Effector memory CD4-positive, alpha-beta T cell (primary cell): Measurements from ENCODE around the gene ATP8A1.
"Not testable (repeated sequence)": the region's sequence is repeated elsewhere in the genome, so short reads cannot be mapped to it uniquely, and the experiment has no call there.

Experiments used
- DNase-seq, 3 donors: peaks; one replicate each; pipeline ENCODE4 v3.0.0-alpha.2; 2020
- H3K27ac ChIP-seq: 2 replicates; pipeline ENCODE4 v1.7.0; 2013; ENCODE audit warnings: mild to moderate bottlenecking, low read length, moderate library complexity; ENCODE audit not compliant: insufficient read depth, poor library complexity, severe bottlenecking
- H3K27me3 ChIP-seq: replicated peaks from 2 replicates; pipeline ENCODE4 v1.7.0; 2013; ENCODE audit warnings: mild to moderate bottlenecking, low read length; ENCODE audit not compliant: insufficient read depth, control insufficient read depth, poor library complexity, severe bottlenecking
- H3K36me3 ChIP-seq: 2 replicates; pipeline ENCODE4 v1.7.0; 2013; ENCODE audit warnings: mild to moderate bottlenecking, low read length, moderate library complexity; ENCODE audit not compliant: control insufficient read depth, insufficient read depth
- H3K4me1 ChIP-seq: 2 replicates; pipeline ENCODE4 v1.7.0; 2013; ENCODE audit warnings: low read length, mild to moderate bottlenecking; ENCODE audit not compliant: control insufficient read depth, insufficient read depth, poor library complexity, severe bottlenecking
- H3K4me3 ChIP-seq: 2 replicates; pipeline ENCODE4 v1.7.0; 2013; ENCODE audit warnings: low read length, low read depth, mild to moderate bottlenecking; ENCODE audit not compliant: insufficient read depth, poor library complexity, severe bottlenecking
- H3K9me3 ChIP-seq: 2 replicates; pipeline ENCODE4 v1.7.0; 2013; ENCODE audit warnings: mild to moderate bottlenecking, low read length, moderate library complexity; ENCODE audit not compliant: control insufficient read depth

ATP8A1 gene

DNA sequence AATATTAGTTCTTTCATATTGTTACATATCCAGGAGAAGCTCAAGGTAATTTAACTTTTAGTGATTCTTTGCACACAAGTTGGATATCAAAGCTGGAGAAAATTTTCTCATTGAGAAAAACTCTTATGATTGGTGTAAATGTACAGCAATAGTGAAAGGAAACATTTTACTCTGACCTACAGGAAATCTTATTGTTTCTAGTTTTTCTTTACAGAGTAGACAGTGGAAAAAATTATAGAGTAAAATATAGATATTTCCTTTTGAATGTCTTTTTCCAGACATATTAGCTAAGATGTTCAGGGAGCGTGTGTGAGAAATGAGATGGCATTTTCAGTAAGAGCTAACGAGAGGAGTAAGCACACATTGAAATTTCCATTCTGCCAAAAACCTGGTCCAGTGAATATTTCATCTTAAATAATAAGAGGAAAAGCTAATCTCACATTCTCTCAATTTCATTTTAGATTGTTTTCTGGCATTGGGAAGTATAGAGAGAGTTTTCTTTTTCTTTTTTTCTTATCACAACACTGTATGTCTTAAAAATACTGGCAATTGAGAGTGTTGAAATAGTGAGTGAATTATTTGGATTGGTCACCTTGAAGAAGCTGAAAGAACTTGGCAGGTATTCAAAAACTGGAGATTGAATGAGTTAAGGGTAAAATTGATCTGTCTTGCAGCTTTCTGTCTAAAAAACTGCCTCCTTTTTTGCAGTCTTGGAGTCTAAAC lies 15.6 kb upstream of the ATP8A1 start:
- no peak overlapping the region for H3K27ac ChIP-seq
- H3K9me3 ChIP-seq = no peaks in the 10 kb centered on the region
- H3K4me1 ChIP-seq = peaks cover 10% of the 10 kb centered on the region
- no peaks in the 10 kb centered on the region for H3K36me3 ChIP-seq
- no peak overlapping the region for H3K4me3 ChIP-seq
- DNase-seq = no peak
- no peaks in the 10 kb centered on the region for H3K27me3 ChIP-seq

DNA sequence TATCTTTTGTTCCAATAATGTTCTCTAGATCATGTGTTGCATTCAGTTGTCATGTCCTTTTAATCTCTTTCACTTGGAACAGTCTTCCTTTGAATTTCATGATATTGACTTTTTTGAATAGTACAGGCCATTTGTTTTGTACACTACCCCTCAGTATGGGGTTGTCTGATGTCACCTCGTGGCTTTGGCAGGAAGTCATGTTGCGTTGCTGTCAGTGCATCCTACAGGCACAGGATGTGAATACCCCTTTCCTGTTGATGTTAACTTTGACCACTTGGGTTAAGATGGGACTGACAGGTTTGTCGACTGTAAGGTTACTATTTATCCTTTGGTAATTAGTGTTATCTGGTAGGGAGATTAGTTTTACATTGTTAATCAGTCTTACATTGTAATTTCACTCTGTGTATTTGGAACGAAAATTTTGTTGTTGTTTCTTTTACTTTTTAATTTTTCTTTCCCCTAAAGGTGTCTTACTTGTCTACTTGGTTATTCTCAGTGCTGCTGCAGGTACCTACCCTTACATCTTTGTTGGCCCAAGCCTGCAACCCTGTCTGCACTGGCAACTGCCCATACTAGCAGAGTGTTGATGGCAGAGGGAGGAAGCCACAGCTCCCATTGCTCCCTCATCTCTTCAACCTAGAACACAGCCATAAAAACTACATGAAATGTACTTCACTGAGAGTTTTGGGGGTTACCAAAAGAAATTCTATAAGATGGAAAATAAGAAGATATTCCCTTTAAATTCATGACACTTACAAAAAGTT lies 14.7 kb upstream of the ATP8A1 start:
- H3K4me3 ChIP-seq = no peak overlapping the region
- H3K36me3 ChIP-seq = no peaks in the 10 kb centered on the region
- DNase-seq = peak in 1 of 3 donors; percentile 56
- H3K27me3 ChIP-seq = no peaks in the 10 kb centered on the region
- H3K9me3 ChIP-seq = no peaks in the 10 kb centered on the region
- peaks cover 10% of the 10 kb centered on the region for H3K4me1 ChIP-seq
- no peak overlapping the region for H3K27ac ChIP-seq

DNA sequence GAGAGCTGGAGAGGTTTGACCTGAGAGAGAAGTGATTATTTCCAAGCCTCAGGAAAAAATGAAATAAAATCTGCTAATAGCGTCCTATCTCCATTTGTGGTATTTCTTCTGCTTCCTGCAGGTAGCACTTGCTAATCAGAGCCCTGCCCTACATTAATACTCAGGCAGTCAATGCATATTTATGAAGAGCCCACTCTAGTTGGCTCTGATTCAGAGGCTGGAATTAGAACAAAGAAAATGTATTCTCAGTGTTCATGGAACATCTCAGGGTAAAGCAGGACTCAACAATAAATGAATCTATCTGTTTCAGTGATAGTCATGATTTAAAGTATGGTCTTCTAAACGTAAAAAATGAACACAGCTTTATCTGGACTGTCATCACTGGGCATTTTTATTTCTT lies 1.4 kb upstream of the ATP8A1 start:
- Histone ChIP-seq H3K4me3 (no peak overlapping the region), H3K27me3 (no peaks in the 10 kb centered on the region), H3K27ac (no peak overlapping the region), H3K9me3 (no peaks in the 10 kb centered on the region), H3K36me3 (no peaks in the 10 kb centered on the region), H3K4me1 (peaks cover 13% of the 10 kb centered on the region)
- no peak for DNase-seq

DNA sequence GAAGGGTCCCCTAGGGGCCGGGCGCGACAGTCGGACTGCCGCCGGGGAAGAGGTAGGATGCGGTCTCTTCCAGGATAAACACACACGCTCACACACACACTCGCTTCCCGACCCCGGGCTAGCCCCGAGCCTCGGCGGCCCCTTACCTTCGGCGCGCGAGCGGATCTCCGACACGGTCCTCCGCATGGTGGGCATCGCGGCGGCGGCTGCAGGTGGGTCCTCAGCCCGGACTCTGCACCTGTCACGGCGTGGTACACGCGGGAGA lies 294 bp downstream of the ATP8A1 start:
- Histone ChIP-seq H3K36me3 (no peaks in the 10 kb centered on the region), H3K27me3 (no peaks in the 10 kb centered on the region), H3K27ac (peak overlapping the region; percentile 65), H3K9me3 (no peaks in the 10 kb centered on the region), H3K4me1 (peaks cover 13% of the 10 kb centered on the region), H3K4me3 (peak overlapping the region; percentile 96)
- DNase-seq = no peak

DNA sequence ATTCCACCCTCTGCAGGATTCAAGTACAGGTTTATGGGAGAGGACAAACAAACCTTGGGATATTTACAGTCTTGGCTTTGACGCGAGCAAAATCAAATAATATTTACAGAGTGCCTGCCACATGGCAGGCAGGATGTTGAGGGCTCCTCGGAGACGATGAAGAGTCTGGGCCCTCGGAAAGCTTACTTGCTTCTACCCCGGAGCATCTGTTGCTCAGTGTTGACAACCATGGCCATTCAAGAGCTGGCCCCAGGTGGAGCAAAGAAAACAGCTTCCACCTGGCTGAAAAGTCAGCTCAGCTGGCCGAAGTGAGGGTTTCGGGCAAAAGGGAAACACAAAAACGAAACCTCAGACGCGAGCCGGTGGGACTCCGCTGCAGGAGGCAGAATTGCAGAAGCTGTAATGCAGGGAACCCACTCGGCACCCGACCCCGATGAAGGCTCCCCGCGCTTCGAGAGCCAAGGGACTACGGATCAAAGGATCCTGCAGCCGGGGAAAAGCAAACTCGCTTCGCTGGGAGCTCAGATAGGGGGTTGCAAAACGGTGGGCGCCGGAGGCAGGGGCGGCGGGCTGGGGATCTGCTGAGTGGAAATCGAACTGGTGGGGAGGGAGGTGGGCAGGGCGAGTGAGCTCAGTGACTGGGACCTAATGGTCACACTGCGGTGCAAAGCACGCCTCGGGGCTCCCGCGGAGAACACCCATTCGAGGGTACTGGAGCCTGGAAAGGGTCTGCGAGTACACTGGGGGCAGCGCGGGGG lies 805 bp downstream of the ATP8A1 start:
- Histone ChIP-seq H3K27ac (peak overlapping the region; percentile 65), H3K36me3 (no peaks in the 10 kb centered on the region), H3K4me3 (peak overlapping the region; percentile 96), H3K9me3 (no peaks in the 10 kb centered on the region), H3K27me3 (no peaks in the 10 kb centered on the region), H3K4me1 (peaks cover 13% of the 10 kb centered on the region)
- peak; percentile 3 to 12 (median 4) for DNase-seq

DNA sequence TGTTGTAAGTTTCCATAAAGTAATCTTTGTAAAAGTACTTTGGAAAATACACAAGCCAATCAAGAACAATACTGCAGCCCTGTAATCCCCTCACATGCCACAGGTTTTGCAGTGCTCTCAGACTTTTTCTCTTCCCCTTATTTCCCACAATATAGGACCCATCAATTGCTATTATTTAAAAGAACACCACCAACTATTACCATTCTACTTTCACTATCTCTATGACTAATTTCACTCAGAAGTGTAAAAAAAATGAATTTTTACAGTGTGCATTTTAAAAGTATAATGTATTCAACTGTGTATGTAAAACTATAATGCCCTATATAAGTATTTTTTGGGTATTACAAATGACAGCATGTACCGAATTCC lies 1.7 kb downstream of the ATP8A1 start:
- no peaks in the 10 kb centered on the region for H3K36me3 ChIP-seq
- peaks cover 13% of the 10 kb centered on the region for H3K4me1 ChIP-seq
- no peak overlapping the region for H3K27ac ChIP-seq
- no peaks in the 10 kb centered on the region for H3K27me3 ChIP-seq
- H3K4me3 ChIP-seq = peak overlapping the region; percentile 96
- H3K9me3 ChIP-seq = no peaks in the 10 kb centered on the region
- no peak for DNase-seq

DNA sequence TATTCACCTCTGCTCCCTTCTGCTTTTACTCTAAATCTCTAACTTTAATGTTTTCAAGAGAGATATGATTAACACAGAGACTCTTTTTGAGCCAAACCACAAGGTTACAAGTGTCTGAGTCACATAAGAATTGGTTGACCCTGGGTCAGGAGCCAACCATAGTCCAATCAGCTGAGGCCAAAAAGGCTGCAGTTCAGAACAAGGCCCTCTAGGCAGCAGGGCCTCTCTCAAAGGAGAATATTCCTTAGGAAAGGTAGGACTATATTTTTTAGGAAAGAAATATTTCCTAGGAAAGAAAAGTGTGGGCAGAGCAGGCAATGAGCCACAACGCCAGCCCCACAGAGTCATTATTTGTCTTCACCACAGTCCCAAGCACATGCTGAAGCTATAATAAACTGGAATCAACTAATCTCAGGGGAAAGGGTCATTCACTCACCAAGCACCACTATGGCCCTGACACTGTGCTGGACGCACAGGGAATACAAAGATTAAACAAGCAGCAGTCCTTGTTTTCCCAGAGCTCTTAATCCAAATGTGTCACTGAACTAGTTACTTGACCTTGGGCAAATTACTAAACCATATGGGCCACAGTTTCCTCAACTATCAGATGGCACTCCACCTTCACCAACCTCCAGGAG lies 2.2 kb downstream of the ATP8A1 start:
- Histone ChIP-seq H3K4me1 (peaks cover 13% of the 10 kb centered on the region), H3K27me3 (no peaks in the 10 kb centered on the region), H3K27ac (no peak overlapping the region), H3K36me3 (no peaks in the 10 kb centered on the region), H3K9me3 (no peaks in the 10 kb centered on the region), H3K4me3 (no peak overlapping the region)
- no peak for DNase-seq

DNA sequence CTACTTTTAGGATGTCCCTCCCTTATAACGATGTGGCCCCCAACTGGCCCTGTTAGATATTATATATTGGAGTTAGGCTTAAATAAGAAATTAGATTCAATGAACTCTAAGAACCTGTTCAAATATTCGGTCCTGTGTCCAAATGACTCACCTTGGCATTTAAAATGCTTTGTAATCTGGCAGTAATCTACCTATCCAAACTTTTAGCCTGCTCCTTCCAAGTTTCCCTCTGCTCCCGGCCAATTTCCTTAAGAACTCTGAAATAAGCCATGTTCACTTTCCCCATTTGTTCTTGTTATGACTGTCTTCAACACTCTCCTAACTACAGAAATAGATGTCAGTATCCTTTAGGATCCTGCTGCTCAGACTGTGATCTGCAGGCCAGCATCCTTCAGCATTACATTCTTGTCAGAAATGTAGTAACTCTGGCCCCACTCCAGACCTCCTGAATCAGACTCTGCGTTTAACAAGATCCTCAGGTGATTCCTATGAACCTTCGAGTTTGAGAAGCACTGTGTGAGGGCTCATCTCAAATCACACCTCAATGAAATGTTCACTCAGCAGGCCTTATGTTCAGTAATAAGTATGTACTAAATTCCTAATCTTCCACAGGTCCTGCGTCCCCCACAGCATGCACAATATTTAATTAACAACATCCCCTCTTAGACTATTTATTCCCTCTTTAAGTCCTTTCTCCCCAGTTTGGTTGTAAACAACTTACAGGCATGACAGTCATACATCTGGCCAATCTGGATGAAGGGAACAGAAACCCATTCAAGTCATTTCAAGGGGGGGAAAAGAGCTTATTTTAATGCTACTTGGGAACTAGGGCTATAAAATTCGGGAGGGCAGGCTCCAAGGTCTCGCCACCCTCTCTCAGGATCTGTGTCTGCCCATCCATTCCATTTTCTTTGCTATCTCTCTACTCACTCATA lies 3.0 kb downstream of the ATP8A1 start:
- no peak overlapping the region for H3K4me3 ChIP-seq
- no peak overlapping the region for H3K27ac ChIP-seq
- no peak for DNase-seq
- H3K9me3 ChIP-seq = no peaks in the 10 kb centered on the region
- no peaks in the 10 kb centered on the region for H3K36me3 ChIP-seq
- H3K27me3 ChIP-seq = no peaks in the 10 kb centered on the region
- H3K4me1 ChIP-seq = peaks cover 13% of the 10 kb centered on the region

DNA sequence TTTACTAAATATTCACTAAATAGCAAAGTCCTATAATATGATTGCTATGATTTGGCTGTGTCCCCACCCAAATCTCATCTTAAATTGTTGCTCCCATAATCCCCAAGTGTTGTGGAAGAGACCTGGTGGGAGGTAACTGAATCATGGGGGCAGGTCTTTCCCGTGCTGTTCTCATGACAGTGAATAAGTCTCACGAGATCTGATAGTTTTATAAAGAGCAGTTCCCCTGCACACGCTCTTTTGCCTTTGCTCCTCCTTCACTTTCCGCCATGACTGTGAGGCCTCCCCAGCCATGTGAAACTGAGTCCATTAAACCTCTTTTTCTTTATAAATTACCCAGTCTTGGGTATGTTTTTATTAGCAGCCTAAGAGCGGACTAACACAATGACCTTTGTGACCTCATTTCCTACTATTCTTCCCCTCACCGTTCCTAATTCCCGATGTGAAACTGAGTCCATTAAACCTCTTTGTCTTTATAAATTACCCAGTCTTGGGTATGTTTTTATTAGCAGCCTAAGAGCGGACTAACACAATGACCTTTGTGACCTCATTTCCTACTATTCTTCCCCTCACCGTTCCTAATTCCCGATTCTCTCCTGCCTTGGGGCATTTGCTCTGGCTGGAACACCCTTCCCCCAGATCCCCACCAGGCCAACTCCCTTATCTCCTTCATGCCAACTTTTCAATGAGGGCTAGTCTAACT lies 4.2 kb downstream of the ATP8A1 start:
- not testable (repeated sequence) for H3K27ac ChIP-seq, H3K4me3 ChIP-seq, H3K9me3 ChIP-seq, H3K27me3 ChIP-seq, H3K36me3 ChIP-seq, DNase-seq
- H3K4me1 ChIP-seq = peaks cover 11% of the 10 kb centered on the region
